Thyroid gland (tissue), 4 donors: Measurements from ENCODE around the gene SAXO1. TPM values are rescaled to one million over a fixed set of nuclear protein-coding genes. Genes with fewer than 3 reads are reported as not detected.

Experiments used
- DNase-seq, 2 donors: peaks; one replicate each; pipeline ENCODE4 v3.0.0-alpha.2; 2019
- H3K27ac ChIP-seq, 3 donors: fragments of 200-600 bp; sonication (generic); 1 replicate in 2 of 3; 2 replicates in 1 of 3; pipeline ENCODE4 v1.5.1; 2016 to 2019; ENCODE audit warnings: mild to moderate bottlenecking in 1 of 3, moderate library complexity in 1 of 3
- H3K27me3 ChIP-seq: fragments of 200-600 bp; sonication (generic); one replicate; pipeline ENCODE4 v1.5.1; 2019
- H3K36me3 ChIP-seq, 2 donors: fragments of 200-600 bp; sonication (generic); one replicate each; pipeline ENCODE4 v1.5.1; 2016 to 2019
- H3K4me1 ChIP-seq, 2 donors: fragments of 200-600 bp; sonication (generic); one replicate each; pipeline ENCODE4 v1.5.1; 2017 to 2019
- H3K4me3 ChIP-seq, 3 donors: fragments of 200-600 bp; sonication (generic); replicated peaks in 1 of 3; 1 replicate in 2 of 3; 2 replicates in 1 of 3; pipeline ENCODE4 v1.5.1; 2016; ENCODE audit warnings: mild to moderate bottlenecking in 1 of 3
- H3K9me3 ChIP-seq: fragments of 200-600 bp; sonication (generic); one replicate; pipeline ENCODE4 v1.5.1; 2017
- CTCF ChIP-seq, 6 experiments: fragments of 200-600 bp in 3 of 6; fragments of 450-650 bp in 3 of 6; sonication (generic) in 3 of 6; IDR thresholded peaks; one replicate each; pipeline ENCODE4 v1.5.1; 2016 to 2019; ENCODE audit warnings: antibody characterized with exemption in 6 of 6, mild to moderate bottlenecking in 2 of 6, inconsistent platforms in 1 of 6, moderate library complexity in 1 of 6
- POLR2A ChIP-seq, 2 donors: fragments of 450-650 bp; IDR thresholded peaks; one replicate each; pipeline ENCODE4 v1.6.1; 2017; ENCODE audit warnings: antibody characterized with exemption in 2 of 2, mild to moderate bottlenecking in 2 of 2, moderate library complexity in 1 of 2
- WGBS, 2 donors: methylation state at CpG; one replicate each; pipeline ENCODE4 v1.1.5; 2017; 5-methylcytosine and 5-hydroxymethylcytosine counted together
- intact Hi-C: fragments of 100-400 bp; cut with DNase I; formaldehyde crosslinking; loops from one replicate; pipeline ENCODE4 v1.15.1; 2023
- total RNA-seq, 4 donors: library from RNA; depleted of rRNA; stranded (reverse); fragments of >200 nt; gene quantifications; one replicate each; pipeline ENCODE4 v1.2.3, GENCODE V29; 2016

The SAXO1 gene
- total RNA-seq, 4 donors from 2014 or later: 0.54 TPM; not detected in 3

GRCh38 chr9:19050637-19051591, 17.9 kb upstream of the SAXO1 start:
- Histone ChIP-seq H3K36me3 (no peaks in the 10 kb centered on the region), H3K9me3 (no peaks in the 10 kb centered on the region), H3K27ac (no peak overlapping the region), H3K27me3 (no peaks in the 10 kb centered on the region), H3K4me1 (peaks cover 22 to 23% of the 10 kb centered on the region in 2 donors), H3K4me3 (peak overlapping the region; percentile 83 to 99 (median 86))
- 66 to 67% methylated on average over 12 of the region's 12 CpGs for WGBS, 2 donors
- DNase-seq: no peak
- intact Hi-C loops: no loop called here
- no peak for TF ChIP-seq CTCF (IDR thresholded peaks at IDR 0.05)

DNA sequence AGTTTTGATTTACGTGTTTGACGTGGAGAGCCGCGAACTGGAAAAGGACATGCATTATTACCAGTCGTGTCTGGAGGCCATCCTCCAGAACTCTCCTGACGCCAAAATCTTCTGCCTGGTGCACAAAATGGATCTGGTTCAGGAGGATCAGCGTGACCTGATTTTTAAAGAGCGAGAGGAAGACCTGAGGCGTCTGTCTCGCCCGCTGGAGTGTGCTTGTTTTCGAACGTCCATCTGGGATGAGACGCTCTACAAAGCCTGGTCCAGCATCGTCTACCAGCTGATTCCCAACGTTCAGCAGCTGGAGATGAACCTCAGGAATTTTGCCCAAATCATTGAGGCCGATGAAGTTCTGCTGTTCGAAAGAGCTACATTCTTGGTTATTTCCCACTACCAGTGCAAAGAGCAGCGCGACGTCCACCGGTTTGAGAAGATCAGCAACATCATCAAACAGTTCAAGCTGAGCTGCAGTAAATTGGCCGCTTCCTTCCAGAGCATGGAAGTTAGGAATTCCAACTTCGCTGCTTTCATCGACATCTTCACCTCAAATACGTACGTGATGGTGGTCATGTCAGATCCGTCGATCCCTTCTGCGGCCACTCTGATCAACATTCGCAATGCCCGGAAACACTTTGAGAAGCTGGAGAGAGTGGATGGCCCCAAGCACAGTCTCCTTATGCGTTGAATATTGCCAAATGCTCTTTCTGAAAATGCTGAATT, 17.1 kb upstream of the SAXO1 start:
- H3K27me3 ChIP-seq: no peaks in the 10 kb centered on the region
- H3K4me1 ChIP-seq: peaks cover 22 to 23% of the 10 kb centered on the region in 2 donors
- intact Hi-C loops: no loop called here
- H3K27ac ChIP-seq: peak overlapping the region; percentile 92 to 99 (median 95)
- TF ChIP-seq POLR2A (IDR thresholded peaks at IDR 0.05): no peak
- no peak for TF ChIP-seq CTCF (IDR thresholded peaks at IDR 0.05)
- DNase-seq: peak; percentile 24 to 32
- no peaks in the 10 kb centered on the region for H3K9me3 ChIP-seq
- no peaks in the 10 kb centered on the region for H3K36me3 ChIP-seq
- H3K4me3 ChIP-seq: peak overlapping the region; percentile 83 to 99 (median 86)
- 6% methylated on average over 32 to 33 of the region's 33 CpGs for WGBS, 2 donors

- 0 to 1% methylated on average over 50 to 79 of the region's 82 CpGs for WGBS, 2 donors
- H3K27me3 ChIP-seq: no peaks in the 10 kb centered on the region
- peak within 1 kb of the TSS; percentile 83 to 99 (median 86) for H3K4me3 ChIP-seq
- no peaks in the 10 kb centered on the region for H3K36me3 ChIP-seq
- peak; percentile 70 to 94 (median 86) for TF ChIP-seq CTCF (IDR thresholded peaks at IDR 0.05)
- TF ChIP-seq POLR2A (IDR thresholded peaks at IDR 0.05): peak in 1 of 2 donors; percentile 92
- peaks cover 22 to 23% of the 10 kb centered on the region in 2 donors for H3K4me1 ChIP-seq
- peak within 1 kb of the TSS; percentile 92 to 99 (median 95) for H3K27ac ChIP-seq
- peak; percentile 93 to 94 for DNase-seq
- intact Hi-C loops: no loop called here
- H3K9me3 ChIP-seq: no peaks in the 10 kb centered on the region
Measured at GRCh38 chr9:19048966-19049916, 16.2 kb upstream of the SAXO1 start, which contains the start of gene RRAGA. RRAGA (plus strand) TSS chr9:19049427; CDS start chr9:19049660, 233 bp downstream.

- H3K4me3 ChIP-seq: no peak overlapping the region
- 88 to 97% methylated on average over 4 to 5 of the region's 5 CpGs for WGBS, 2 donors
- intact Hi-C loops: no loop called here
- H3K27me3 ChIP-seq: no peaks in the 10 kb centered on the region
- no peak overlapping the region for H3K27ac ChIP-seq
- H3K36me3 ChIP-seq: no peaks in the 10 kb centered on the region
- DNase-seq: no peak
- H3K4me1 ChIP-seq: no peaks in the 10 kb centered on the region
- H3K9me3 ChIP-seq: no peaks in the 10 kb centered on the region
- TF ChIP-seq CTCF (IDR thresholded peaks at IDR 0.05) (no peak), POLR2A (IDR thresholded peaks at IDR 0.05) (no peak)
Measured at GRCh38 chr9:19036611-19037010, 3.6 kb upstream of the SAXO1 start.
